Gastrocnemius medialis (tissue), 4 donors: ENCODE data around the gene KLHL40.

ENCODE experiments used
- CTCF ChIP-seq, 5 experiments: fragments of 450-650 bp in 3 of 5; fragments of 200-600 bp in 2 of 5; sonication (generic) in 2 of 5; IDR thresholded peaks in 4 of 5; conservative IDR thresholded peaks in 1 of 5; 1 replicate in 4 of 5; 2 replicates in 1 of 5; pipeline ENCODE4 v1.5.1; 2016 to 2019; ENCODE audit warnings: antibody characterized with exemption in 5 of 5, mild to moderate bottlenecking in 3 of 5, moderate library complexity in 3 of 5
- POLR2A ChIP-seq, 2 donors: fragments of 450-650 bp; IDR thresholded peaks; one replicate each; pipeline ENCODE4 v1.6.1; 2017; ENCODE audit warnings: antibody characterized with exemption in 2 of 2, mild to moderate bottlenecking in 2 of 2, moderate library complexity in 2 of 2

GRCh38 chr3:42688487-42689420 is 3.4 kb downstream of the KLHL40 start:
- TF ChIP-seq CTCF (IDR thresholded peaks at IDR 0.05 in 4 of 5, conservative IDR thresholded peaks at IDR 0.05 in 1 of 5) (no peak), POLR2A (IDR thresholded peaks at IDR 0.05) (peak in 1 of 2 donors; percentile 45)
